Right ventricle myocardium inferior (tissue), 1 donor: ENCODE measurements around the gene TRPV3. TPM values are rescaled to one million over a fixed set of nuclear protein-coding genes. Genes with fewer than 3 reads are reported as not detected.
"Not testable (repeated sequence)": the region's sequence is repeated elsewhere in the genome, so short reads cannot be mapped to it uniquely, and the experiment has no call there.

Source experiments
- ATAC-seq: fragments of 200-7000 bp; cut with Tn5 transposase; one replicate; pipeline ENCODE4 v1.9.1; 2020; ENCODE audit warnings: mild to moderate bottlenecking, moderate library complexity
- DNase-seq: peaks from one replicate; pipeline ENCODE4 v3.0.0; 2021; ENCODE audit errors: missing footprints
- intact Hi-C: fragments of 100-400 bp; cut with DNase I; formaldehyde crosslinking; loops from one replicate; pipeline ENCODE4 v1.11.0; 2022
- total RNA-seq: library from RNA; stranded (reverse); fragmentation: NEBNext Ultra II Directional; extraction: Animal tissue kit (Norgen Biotek cat#: 25700); gene quantifications from one replicate; pipeline ENCODE4 v1.2.1, GENCODE V29; 2021
- donor health status: DM: no; HTN: yes; CAD: no; lungs with severe emphysema.

The TRPV3 gene
- total RNA-seq, 1 donor from 2014 or later: 0.84 TPM

DNA sequence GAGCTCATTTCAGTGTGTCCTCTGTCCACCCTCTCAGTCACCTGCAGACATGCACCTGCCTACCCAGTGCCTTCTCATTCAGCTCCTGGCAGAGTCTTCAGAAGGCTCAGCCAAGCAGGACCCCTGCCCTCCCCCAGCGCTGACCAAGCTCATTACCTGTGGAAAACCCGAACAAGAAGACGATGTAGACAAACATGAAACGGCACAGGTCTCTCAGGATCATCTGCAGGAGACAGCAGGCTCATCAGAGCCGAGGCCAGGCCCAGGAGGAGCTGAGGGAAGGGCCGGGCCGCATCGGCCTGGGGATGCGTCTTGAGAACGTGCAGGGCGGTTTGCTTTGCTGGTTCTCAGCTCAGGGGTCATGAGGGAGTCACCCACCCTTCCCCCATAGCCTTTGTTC lies 19.4 kb upstream of the TRPV3 start:
- ATAC-seq (no peak), DNase-seq (no peak)
- intact Hi-C loops: no loop called here

DNA sequence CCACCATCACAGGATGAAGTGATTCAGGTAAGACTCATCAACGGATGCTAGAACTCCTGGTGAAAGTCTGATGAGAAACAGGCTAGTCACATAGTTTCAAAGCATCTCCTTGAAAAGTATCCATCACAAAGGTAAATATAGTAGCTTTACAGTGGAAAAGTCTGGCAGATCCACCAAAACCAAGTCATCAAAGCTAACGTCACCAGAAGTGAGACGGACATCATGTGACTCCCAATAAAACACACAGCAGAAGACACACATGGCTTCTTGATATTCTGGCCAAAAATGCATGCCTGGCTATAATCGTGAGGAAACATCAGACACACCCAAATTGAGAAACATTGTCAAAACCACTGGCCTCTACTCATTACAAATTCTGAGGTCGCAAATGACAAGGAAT lies 17.9 kb upstream of the TRPV3 start:
- ATAC-seq (no peak), DNase-seq (no peak)
- intact Hi-C loops: no loop called here

DNA sequence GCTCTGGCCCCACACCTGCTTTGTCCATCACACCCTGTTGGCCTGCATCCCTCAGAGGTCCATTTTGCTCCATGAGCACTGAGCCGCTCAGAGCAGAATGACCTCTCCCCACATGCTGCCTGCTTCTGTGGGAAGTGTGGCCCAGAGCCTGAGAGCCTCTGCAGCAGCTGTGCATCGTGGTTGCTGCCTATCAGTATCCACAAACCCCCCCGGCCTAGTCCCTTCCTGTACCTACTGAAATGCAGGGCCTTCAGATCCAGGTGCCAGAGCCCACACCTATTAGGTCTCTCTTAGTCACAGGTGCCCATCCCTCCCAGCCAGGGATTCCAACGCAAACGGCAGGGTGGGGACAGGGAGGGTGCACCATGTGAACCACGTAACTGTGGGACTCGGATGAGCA lies 16.6 kb upstream of the TRPV3 start:
- intact Hi-C loops: no loop called here
- ATAC-seq (no peak), DNase-seq (no peak)

DNA sequence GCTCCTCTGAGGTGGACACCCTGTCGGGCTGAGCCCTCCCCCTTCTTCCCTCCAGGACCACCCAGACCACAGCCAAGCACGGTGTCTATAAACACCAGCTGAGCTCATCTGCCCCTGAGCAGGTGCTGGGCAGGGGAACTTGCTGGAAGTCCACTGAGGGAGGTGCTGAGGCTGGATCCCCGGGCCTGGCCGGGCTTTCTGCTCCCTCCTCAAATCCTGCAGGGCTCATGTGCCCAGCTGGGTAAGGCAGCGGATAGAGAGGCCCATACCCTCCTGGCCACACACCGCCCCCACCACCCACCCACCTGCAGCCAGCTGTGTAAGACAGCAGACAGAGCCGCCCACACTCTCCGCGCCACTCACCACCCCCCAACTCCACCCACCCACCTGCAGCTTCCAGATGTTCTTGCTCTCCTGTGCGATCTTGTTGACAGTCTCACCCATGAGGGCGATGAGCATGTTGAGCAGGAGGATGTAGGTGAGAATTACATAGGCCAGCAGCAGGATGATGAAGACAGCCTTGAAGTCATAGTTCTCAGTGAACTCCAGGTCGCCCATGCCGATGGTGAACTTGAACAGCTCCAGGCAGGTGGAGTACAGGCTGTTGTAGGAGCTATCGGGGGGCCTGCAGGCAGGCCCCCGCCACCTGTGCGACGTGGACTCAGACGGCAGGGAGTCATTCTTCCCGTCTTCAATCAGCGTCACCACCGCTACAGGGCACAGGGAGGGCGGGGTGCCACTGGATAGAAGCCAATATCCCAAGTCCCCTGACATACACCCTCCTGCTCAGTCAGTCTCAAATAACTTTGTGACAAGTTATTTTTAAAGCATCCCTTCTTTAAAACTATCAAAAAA lies 15.9 kb upstream of the TRPV3 start:
- ATAC-seq (no peak), DNase-seq (no peak)
- intact Hi-C loops: no loop called here

DNA sequence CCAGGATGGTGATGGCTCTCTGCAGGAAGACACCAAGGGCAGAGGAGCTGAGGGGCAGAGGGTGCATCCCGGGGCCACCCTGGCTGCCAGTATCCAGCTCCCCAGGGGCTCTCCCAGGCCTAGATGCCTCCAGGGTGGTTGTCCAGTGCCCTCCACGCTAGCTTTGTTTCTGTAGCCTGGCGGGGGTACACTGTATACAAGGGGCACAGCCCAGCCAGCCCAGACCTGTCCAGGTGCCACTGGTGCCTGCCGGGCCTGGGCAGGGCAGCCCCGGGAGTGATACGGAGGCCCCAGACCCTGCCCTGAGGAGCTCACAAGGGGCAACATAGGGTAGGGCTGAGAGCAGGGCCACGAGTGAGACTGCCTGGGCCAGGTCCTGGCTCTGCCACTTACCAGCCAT lies 14.6 kb upstream of the TRPV3 start:
- no peak for DNase-seq
- ATAC-seq: no peak
- intact Hi-C loops: no loop called here

DNA sequence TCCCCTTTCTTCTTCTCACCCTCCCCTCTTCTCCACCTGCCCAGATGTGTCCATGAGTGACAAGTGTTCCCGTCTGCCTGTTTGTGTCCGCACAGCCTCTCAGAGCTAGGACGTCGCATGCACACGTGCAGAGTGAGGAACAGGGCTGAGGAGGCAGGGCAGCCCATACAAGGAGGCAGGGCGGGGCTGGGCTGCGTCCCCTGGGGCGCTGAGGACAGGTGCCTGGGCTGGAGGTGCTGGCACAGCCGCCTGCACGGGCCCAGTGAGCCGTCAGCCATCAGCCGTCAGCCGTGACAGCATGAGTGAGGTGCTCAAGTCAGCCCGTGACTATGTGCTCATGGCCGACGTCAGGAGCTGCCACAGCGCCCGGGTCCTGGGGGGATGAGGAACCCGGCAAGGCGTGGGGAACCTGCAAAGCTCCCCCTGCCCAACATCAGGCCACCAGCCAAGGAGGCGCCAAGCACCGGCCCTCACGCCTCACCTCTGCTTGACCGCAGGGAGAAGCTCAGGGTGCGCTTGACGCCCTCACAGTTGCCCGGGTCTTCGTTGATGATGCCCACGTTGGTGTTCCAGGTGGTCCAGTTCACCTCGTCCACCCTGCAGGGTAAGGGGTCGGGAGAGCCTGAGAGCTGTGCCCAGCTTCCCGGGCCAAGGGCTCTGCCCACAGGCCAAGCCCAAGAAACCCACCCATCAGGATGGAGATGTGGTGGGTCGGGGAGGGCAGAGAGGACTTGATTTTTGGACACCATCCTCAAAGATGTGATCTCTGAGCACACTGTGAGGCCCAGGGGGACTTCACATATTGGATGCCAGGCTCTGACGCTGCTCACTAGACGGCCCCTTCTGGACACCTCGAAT lies 13.7 kb upstream of the TRPV3 start:
- no peak for ATAC-seq
- intact Hi-C loops: no loop called here
- DNase-seq: no peak

DNA sequence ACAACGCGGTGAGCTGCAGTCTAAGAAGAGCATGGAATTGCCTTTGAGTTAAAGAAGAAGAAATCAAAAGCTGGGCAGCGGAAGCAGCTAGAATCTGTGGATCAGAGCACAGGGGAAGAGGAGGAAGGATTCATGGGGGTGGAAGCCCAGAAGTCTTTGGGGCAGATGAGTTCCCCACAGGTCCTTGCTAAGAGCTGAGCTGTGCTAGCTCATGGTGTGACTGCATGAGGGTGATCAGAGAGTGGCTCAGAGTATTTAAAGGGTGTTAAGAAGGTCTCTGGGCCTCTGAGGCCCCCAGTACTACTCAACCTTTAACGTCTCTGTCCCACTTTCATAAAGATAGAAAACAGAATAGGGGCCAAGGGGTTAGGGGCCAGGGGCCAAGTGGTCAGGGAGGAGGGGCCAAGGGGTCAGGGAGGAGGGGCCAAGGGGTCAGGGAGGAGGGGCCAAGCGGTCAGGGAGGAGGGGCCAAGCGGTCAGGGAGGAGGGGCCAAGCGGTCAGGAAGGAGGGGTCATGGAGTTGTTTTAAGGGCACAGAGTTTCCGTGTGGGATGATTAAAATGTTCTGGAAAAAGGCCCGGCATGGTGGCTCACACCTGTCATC lies 12.0 kb upstream of the TRPV3 start:
- DNase-seq: no peak
- intact Hi-C loops: no loop called here
- ATAC-seq: no peak

DNA sequence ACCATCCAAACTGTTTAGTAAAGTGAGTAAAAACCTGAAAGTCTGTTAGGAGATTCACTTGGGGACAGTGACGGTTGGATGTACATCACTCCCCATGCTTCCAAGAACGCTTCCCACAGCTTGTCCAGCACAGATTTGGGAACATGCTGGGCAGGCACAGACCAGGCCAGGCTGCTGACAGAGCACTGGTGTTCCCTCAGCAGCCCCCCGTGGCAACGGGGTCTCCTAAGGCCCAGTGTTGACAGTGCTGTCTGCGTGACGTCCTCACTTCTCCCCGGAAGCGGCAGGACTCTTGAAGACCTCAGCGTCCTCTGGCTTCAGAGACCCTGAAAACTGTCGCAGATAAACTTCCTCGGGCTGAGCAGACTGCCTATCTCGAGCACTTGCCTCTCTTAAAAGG lies 8.9 kb upstream of the TRPV3 start:
- intact Hi-C loops: no loop called here
- DNase-seq (no peak), ATAC-seq (no peak)

DNA sequence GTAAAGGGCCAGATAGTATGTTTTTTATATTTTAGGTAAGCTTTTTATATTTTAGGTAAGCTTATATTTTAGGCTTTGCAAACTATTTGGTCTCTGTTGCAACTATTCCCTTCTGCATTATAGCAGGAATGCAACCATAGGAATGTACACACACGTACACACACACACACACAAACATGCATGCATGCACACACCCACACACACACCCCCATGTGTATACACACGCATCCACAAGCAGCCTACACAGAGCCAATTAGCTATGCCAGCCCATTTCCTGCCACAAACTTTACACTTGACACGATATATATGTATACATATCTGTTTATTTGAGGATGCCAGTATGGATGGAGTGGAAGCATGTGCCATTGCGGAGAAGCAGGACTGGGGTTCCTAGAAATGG lies 7.5 kb upstream of the TRPV3 start:
- DNase-seq: no peak
- no peak for ATAC-seq
- intact Hi-C loops: no loop called here

DNA sequence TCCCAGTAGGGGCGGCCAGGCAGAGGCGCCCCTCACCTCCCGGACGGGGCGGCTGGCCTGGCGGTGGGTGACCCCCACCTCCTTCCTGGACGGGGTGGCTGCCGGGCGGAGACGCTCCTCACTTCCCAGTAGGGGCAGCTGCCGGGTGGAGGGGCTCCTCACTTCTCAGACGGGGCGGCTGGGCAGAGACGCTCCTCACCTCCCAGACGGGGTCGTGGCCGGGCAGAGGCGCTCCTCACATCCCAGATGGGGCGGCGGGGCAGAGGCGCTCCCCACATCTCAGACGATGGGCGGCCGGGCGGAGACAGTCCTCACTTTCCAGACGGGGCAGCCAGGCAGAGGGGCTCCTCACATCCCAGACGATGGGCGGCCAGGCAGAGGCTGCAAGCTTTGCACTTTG lies 6.6 kb upstream of the TRPV3 start:
- ATAC-seq, DNase-seq, intact Hi-C loops: not testable (repeated sequence)

DNA sequence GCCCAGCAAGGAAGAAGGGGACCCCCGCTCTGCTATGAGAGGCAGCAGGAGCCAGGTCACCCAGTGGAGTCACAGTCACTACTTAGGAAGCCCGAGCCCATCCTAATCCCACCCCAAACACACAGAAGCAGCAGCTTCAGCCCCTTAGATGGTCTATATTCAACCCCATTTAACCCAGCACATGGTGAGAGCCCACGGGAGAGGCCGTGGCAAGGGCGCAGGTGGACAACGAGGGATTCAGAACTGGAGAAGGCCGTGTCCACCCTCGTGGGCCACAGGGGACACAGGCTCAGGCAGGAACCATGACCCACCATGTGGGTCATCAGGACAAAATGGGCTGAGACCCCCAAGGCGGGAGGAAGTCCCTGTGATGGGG lies 1.6 kb upstream of the TRPV3 start:
- no peak for DNase-seq
- intact Hi-C loops: no loop called here
- no peak for ATAC-seq

DNA sequence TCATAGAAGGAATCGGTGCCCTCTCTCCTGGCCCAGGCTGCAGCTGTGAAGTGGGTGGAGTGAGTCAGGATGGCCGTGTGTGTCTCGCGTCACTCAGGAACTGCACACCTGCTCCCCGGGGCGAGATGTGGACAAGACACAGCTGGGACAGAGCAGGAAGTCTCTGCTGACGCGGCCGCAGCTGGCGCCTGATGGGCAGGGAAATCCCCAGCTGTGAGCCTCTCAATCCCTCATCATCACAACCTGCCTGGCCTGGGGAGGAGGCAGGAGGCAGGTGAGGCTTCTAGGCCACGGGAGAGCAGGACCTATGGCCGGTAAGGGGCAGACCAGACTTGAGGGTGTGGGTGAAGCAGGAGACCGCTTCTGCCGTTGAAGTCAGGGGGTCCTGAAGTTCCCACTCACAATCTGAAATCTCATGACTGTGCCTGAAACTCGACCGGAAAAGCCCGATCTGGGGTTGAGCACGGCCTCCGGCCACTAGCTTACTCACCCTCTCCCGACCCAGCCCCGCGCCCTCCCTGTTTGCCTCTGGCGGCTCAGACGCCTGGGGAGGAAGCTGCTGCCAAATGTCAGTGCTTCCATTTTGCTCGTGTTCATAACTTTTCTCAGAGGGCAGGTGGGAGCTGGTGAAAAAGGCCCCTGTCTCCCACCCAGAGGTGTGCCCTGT lies 1.1 kb upstream of the TRPV3 start:
- DNase-seq: no peak
- intact Hi-C loops: no loop called here
- ATAC-seq: no peak

DNA sequence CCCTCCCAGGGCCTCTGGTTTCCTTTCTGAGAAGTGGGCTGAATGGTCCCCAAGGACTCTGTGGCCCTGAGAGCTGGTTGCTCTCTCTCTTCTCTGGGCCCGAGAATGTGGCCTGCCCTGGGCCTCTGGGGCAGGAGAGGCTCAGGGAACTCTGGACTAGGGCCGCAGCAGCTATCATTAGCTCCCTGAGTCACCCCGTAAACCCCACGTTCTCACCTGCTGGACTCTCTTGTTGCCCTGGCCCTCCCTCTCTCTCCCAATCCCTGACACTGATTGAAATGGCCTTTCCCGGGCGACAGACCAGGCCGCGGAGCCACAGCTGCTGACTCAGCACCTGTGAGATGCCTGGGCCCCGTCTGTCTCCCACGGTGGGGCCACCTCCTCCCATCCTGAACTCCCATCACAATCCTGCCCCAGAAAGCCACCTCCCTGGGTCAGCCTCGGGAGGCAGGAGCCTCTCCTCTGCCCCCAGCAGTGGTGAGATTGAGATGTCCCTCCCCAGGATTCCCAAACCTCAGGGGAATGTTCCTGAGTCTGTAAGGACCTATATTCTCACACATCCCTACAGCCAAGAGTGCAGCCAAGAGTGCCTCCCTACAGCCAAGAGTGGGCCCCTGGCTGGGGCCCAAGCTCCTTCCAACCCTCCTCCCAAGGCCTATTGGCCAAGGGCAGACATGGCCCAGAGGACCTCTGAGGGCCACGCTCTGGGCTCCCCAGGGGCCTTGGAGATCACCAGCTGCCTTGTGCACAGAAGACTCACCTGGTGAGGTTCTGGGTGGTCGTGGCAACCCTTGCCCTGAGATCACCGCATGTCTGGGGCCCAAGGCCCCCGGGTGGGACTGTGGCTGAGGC lies 470 bp downstream of the TRPV3 start:
- intact Hi-C loops: no loop called here
- ATAC-seq (no peak), DNase-seq (no peak)

DNA sequence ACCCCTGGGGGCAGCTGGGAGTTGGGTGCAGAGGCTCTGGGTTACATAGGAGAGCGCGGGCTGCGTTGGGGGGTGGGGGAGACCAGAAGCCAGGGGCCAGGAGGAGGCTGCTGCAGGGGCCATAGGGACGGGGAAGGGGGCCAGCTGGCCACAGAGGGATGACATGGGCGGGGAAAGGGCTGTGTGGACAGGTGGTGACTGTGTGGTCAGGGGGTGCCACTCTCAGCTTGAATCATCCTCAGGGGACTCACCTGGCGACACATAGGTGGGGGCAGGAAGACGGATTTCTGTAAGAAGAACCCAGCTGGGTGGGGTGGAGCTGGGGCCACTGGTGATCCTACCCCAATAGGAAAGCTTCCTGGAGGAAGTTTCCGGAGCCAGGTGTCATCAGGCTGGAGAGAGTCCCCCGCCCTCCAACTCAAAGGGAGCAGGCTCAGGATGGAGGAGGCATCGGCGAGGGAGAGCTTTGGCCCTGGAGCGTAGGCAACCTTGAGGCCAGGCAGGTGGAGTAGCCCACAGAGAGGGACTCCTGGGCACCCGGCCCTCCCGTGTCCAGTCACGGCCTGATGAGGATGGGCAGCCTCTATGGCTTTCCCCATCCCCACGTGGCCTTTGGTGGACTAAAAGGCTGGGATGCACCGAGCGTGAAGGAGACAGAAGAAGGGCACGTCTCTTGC lies 1.2 kb downstream of the TRPV3 start:
- DNase-seq (no peak), ATAC-seq (no peak)
- intact Hi-C loops: no loop called here

DNA sequence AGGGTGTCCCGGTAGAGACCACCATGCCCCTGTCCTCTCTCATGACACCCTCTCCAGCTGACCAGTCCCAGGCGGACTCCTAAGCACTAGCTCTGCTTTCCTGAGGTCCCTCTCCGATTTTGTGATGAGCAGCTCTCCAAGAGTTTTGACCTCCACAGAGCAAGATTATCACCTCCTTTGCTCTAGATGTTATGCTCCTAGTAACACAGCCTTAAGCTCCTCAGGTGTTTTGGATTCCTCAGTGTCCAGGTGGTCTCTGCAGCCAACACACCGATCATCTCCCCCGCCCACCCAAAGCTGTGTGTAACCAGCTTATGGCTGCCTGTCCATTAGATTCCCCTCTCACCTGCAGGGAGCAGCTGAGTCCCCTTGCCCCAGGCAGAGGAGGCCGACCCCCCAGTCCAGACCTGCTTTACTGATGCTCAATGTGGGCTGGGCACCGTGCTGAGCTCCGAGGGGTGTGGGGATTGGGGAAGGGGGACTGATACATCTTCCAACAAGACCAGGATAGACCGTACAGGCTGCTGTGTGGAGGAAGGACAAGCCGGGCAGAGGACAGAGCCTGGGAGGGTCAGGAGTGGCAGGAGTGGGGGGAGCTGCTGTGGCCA lies 2.3 kb downstream of the TRPV3 start:
- intact Hi-C loops: no loop called here
- no peak for ATAC-seq
- no peak for DNase-seq

DNA sequence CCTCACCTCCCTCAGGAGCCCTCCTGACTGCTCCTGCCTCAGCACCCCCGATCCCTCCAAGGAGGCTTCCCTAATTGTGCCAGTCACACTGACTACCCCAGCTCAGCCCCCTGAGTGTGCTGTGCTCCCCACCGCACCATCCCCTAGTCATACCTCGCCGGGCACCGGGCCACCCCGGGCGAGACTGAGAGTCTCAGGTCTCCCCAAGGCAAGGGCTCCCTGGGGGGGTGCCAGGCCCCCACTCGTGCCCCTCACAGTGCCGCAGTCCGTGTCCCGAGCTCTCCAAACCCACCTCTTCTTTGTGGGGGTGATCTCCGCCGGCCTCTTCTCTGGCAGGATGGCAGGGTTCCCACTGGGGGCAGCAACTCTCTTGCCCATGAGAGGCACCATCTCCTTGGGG lies 3.2 kb downstream of the TRPV3 start:
- ATAC-seq (no peak), DNase-seq (no peak)
- intact Hi-C loops: no loop called here
